SKM-1 treated with dmso at 0.1 percent for 144 hours (cell line): ENCODE results near the gene B4GALT1.
"Not testable (repeated sequence)": the region's sequence is repeated elsewhere in the genome, so short reads cannot be mapped to it uniquely, and the experiment has no call there.

Experiments used
- DNase-seq: peaks from one replicate; lab custom pipeline; 2025; ENCODE audit not compliant: unreplicated experiment; lab: John Stamatoyannopoulos, UW

Gene B4GALT1

GRCh38 chr9:33104401-33104800 is 62.7 kb downstream of the B4GALT1 start:
- no peak for DNase-seq

- no peak for DNase-seq
These were observed 63.4 kb downstream of the B4GALT1 start for GRCh38 chr9:33103501-33104281.

GRCh38 chr9:33102551-33103210 is 64.5 kb downstream of the B4GALT1 start:
- DNase-seq = no peak

DNA sequence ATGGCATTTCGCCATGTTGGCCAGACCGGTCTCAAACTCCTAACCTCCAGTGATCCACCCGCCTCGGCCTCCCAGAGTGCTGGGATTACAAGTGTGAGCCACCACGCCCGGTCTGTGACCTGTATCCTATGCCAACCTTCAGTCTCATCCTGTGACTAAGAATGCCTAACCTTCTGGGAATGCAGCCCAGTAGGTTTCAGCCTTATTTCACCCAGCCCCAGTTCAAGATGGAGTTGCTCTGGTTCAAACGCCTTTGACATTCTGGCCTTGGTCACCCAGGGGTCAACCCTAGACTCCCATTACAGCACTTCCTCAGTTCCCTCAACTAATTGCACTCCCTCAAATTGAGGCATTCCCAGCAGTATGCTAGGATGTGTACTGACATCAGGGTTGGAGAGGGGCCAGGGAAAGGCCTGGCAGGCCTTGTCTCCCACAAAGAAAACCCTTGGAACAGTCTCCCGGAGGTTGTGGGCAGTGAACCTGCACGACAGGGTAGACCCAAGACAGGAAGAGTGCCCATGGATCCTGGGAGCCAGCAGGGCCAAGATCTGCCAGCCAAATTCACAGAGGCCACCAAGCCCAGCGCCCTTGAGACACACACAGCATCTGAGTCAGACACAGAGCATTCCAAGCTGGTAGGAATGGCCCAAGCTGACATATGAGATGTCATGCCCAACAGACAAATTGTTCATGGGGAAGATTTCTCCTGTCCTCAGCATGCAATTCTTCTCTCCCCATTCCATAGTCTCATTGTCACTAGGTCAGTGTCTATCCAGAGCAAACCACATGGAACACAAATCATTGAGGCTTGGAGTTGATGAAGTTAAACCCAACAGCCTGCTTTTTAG is 65.8 kb downstream of the B4GALT1 start:
- no peak for DNase-seq

DNA sequence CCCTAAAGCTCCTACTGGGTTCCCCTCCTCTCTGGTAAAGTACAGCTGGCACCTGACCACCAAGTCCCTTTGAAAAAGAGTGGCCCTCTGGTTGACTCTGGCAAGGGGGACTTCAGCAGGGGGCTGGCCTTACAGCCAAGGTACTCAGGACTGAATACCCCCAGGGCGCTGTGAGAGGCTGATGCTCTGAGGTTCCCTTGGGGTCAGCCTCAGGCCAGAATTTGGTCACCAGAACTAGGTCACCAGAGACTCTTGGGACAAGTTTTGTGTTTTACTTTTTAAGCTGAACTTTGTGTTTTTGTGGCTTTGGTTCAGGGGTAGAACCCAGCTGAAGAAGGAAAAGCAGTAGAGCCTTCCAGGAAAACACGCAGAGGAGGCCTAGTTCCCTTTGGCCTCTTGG is 67.4 kb downstream of the B4GALT1 start:
- DNase-seq = no peak

GRCh38 chr9:33097192-33097591 is 69.9 kb downstream of the B4GALT1 start:
- DNase-seq = no peak

DNA sequence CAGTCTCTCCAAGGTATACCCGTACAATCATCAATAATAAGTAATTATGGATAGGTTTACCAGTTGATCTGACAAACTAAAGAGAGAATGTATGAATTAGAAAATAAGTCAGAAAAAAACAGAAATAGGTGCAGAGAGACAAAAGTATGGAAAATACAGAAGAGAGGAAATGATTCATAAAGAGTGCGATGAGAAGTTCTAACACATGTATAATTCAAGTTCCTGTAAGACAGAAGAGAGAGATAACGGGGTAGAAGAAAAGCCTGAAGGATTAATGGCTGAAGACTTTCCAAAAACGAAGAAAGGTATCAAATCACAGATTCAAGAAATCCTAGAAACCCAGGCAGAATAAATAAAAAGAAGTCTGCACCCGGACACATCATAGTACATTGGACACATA is 74.5 kb downstream of the B4GALT1 start:
- DNase-seq = no peak

GRCh38 chr9:33085672-33086071 is 81.5 kb downstream of the B4GALT1 start:
- DNase-seq = not testable (repeated sequence)

DNA sequence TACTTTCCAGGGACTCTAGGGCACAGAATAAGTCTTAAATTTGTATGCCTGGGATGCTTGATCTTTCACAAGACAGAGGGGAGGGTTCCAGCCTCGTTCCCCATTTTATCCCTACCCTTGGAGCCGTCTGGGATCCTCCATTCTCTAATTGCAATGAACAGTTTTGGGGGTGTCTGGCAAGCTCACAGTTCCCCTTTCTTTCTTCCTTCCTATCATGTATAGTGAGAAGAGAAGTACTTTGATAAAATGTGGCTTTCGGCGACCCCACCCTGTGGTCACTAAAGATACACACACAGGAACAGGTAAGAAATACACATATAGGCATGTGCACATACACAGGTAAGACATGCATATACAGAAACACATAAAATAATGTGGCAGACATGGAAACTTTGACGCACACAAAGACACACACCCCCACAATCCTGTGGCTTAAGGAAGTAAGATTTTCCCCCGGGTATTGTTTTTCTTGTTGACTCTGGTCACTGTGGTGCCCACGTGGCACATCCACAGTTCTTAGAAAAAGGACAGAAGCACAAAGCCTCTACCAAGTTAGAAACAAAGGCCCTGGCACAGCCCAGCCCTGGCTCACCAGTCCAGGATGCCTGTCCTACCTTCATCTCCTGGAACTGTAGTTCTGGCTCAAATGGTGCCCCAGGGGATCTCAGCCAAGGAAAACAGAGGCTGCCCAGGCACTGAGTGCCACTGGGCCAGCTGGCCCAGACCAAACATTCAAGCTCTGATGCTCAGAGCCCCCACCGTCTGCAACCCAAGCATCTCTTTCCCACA is 84.4 kb downstream of the B4GALT1 start:
- DNase-seq = no peak

- no peak for DNase-seq
These were observed 85.0 kb downstream of the B4GALT1 start for GRCh38 chr9:33082128-33082527.

- DNase-seq = peak; percentile 91
These were observed 85.8 kb downstream of the B4GALT1 start for GRCh38 chr9:33081128-33081851.

DNA sequence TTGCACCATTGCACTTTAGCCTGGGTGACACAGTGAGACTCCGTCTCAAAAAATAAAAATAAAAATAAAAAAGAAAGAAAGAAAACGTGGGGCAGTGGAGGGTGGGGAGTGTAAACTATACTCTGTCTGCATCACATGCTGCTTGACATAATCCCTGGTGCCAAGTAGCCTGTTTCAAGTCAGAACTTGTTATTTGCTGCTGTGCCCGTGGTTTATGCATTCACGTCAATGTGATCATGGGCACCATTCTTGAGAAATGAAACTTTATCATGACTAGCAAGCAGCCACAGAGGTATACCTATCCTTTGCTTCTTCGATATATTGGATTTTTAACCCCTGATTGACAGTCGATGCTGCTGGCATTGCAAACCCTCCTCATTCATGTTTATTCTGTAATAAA is 86.6 kb downstream of the B4GALT1 start:
- DNase-seq = no peak

- peak; percentile 99 for DNase-seq
These were observed 90.8 kb downstream of the B4GALT1 start, which contains the start of gene SMU1 for GRCh38 chr9:33076046-33077004. SMU1 (minus strand) TSS chr9:33076674; CDS start chr9:33076608, 66 bp downstream.

DNA sequence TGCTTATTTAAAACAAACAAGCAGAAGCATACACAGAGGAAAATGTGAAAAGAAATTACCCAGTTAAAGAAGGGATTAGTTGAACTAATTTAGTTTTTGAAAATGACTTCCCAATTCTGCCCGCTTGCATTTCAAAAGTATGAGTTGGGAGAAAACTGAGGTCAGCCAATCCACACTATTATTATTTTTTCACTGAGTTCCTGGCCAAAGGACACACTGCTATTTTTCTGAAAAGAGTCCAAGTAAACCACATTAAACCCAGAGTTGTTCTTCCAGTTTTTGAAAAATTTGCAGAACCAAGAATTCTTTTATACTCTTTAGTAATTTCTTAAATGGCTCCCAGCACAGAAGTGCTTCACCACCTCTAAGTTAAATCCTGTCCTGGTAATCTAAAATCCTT is 98.1 kb downstream of the B4GALT1 start:
- no peak for DNase-seq

GRCh38 chr9:33065157-33066076 is 101.7 kb downstream of the B4GALT1 start:
- no peak for DNase-seq
